ENCODE measurements around the gene STXBP1. TPM values are rescaled to one million over a fixed set of nuclear protein-coding genes. Genes with fewer than 3 reads are reported as not detected.

Gene STXBP1
- polyA plus RNA-seq, 3 donors, result 0.27 to 0.59 TPM; not detected in 1

GRCh38 chr9:127721391-127721821 is 109.3 kb downstream of the STXBP1 start:
- no peaks in the 10 kb centered on the region for H3K27me3 ChIP-seq (ENCODE audit: control insufficient read depth in 2 of 2, insufficient read depth in 2 of 2, low read length in 2 of 2)
- no peak overlapping the region for H3K9ac ChIP-seq (ENCODE audit: insufficient read depth, low read length, poor library complexity, severe bottlenecking)
- Mint-ChIP-seq H3K4me1 (peaks cover 11% of the 10 kb centered on the region), H3K27me3 (ENCODE audit: low read depth in 3 of 3) (peaks cover 3 to 6% (median 5%) of the 10 kb centered on the region in 3 donors), H3K36me3 (no peaks in the 10 kb centered on the region), H3K27ac (no peak overlapping the region), H3K4me3 (no peak overlapping the region), H3K9me3 (peaks cover 0 to 2% (median 0%) of the 10 kb centered on the region in 7 donors)
- no peaks in the 10 kb centered on the region for H3K36me3 ChIP-seq (replicated peaks in 1 of 2; ENCODE audit: control insufficient read depth in 1 of 2, insufficient read depth in 2 of 2, low read length in 2 of 2)
- H3K27ac ChIP-seq (ENCODE audit: low read depth in 1 of 2, low read length in 2 of 2), result no peak overlapping the region
- WGBS (ENCODE audit: insufficient coverage), result 86% methylated on average over 7 of the region's 11 CpGs
- H2AFZ ChIP-seq (ENCODE audit: insufficient read depth, low read depth, low read length, poor library complexity, severe bottlenecking), result no peak overlapping the region
- H3K4me3 ChIP-seq (replicated peaks in 1 of 3; ENCODE audit: low read depth in 2 of 3, low read length in 3 of 3), result no peak overlapping the region
- no peak for DNase-seq
- TF ChIP-seq, protein P1, sequence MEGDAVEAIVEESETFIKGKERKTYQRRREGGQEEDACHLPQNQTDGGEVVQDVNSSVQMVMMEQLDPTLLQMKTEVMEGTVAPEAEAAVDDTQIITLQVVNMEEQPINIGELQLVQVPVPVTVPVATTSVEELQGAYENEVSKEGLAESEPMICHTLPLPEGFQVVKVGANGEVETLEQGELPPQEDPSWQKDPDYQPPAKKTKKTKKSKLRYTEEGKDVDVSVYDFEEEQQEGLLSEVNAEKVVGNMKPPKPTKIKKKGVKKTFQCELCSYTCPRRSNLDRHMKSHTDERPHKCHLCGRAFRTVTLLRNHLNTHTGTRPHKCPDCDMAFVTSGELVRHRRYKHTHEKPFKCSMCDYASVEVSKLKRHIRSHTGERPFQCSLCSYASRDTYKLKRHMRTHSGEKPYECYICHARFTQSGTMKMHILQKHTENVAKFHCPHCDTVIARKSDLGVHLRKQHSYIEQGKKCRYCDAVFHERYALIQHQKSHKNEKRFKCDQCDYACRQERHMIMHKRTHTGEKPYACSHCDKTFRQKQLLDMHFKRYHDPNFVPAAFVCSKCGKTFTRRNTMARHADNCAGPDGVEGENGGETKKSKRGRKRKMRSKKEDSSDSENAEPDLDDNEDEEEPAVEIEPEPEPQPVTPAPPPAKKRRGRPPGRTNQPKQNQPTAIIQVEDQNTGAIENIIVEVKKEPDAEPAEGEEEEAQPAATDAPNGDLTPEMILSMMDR (IDR thresholded peaks at IDR 0.05), result no peak
- no peaks in the 10 kb centered on the region for H4K20me1 ChIP-seq (ENCODE audit: insufficient read depth, low read length)
- peaks cover 4 to 13% of the 10 kb centered on the region in 2 donors for H3K4me1 ChIP-seq (ENCODE audit: control insufficient read depth in 1 of 2, insufficient read depth in 2 of 2, low read length in 2 of 2)
- intact Hi-C loops (cut with micrococcal nuclease), result loop anchor here in 1 of 2 donors (10.0 kb wide), 1 partner anchor 107 kb away; the partner anchor contains the start of gene STXBP1
- no peak overlapping the region for H3K4me2 ChIP-seq (replicated peaks; ENCODE audit: extremely low read depth, low read length, poor library complexity, severe bottlenecking)
- no peaks in the 10 kb centered on the region for H3K79me2 ChIP-seq (ENCODE audit: insufficient read depth, low read length)
- H3K9me3 ChIP-seq (replicated peaks in 1 of 2; ENCODE audit: control insufficient read depth in 1 of 2, insufficient read depth in 1 of 2, low read length in 2 of 2), result no peaks in the 10 kb centered on the region

GRCh38 chr9:127722055-127722745 is 110.1 kb downstream of the STXBP1 start:
- Histone ChIP-seq H3K9me3 (replicated peaks in 1 of 2; ENCODE audit: control insufficient read depth in 1 of 2, insufficient read depth in 1 of 2, low read length in 2 of 2) (no peaks in the 10 kb centered on the region), H3K79me2 (ENCODE audit: insufficient read depth, low read length) (no peaks in the 10 kb centered on the region), H3K27me3 (ENCODE audit: control insufficient read depth in 2 of 2, insufficient read depth in 2 of 2, low read length in 2 of 2) (no peaks in the 10 kb centered on the region), H3K4me3 (replicated peaks in 1 of 3; ENCODE audit: low read depth in 2 of 3, low read length in 3 of 3) (no peak overlapping the region), H4K20me1 (ENCODE audit: insufficient read depth, low read length) (no peaks in the 10 kb centered on the region), H3K27ac (ENCODE audit: low read depth in 1 of 2, low read length in 2 of 2) (no peak overlapping the region), H3K4me2 (replicated peaks; ENCODE audit: extremely low read depth, low read length, poor library complexity, severe bottlenecking) (no peak overlapping the region), H3K36me3 (replicated peaks in 1 of 2; ENCODE audit: control insufficient read depth in 1 of 2, insufficient read depth in 2 of 2, low read length in 2 of 2) (no peaks in the 10 kb centered on the region), H3K9ac (ENCODE audit: insufficient read depth, low read length, poor library complexity, severe bottlenecking) (no peak overlapping the region), H3K4me1 (ENCODE audit: control insufficient read depth in 1 of 2, insufficient read depth in 2 of 2, low read length in 2 of 2) (peaks cover 3 to 13% of the 10 kb centered on the region in 2 donors), H2AFZ (ENCODE audit: insufficient read depth, low read depth, low read length, poor library complexity, severe bottlenecking) (no peak overlapping the region)
- Mint-ChIP-seq H3K36me3 (no peaks in the 10 kb centered on the region), H3K9me3 (peaks cover 0 to 2% (median 0%) of the 10 kb centered on the region in 7 donors), H3K4me3 (no peak overlapping the region), H3K4me1 (peaks cover 11% of the 10 kb centered on the region), H3K27me3 (ENCODE audit: low read depth in 3 of 3) (peaks cover 5 to 9% (median 5%) of the 10 kb centered on the region in 3 donors), H3K27ac (peak overlapping the region in 1 of 7 donors; percentile 75)
- intact Hi-C loops (cut with micrococcal nuclease), result loop anchor here in 1 of 2 donors (10.0 kb wide), 1 partner anchor 107 kb away; the partner anchor contains the start of gene STXBP1
- DNase-seq, result no peak
- TF ChIP-seq, protein P1 (IDR thresholded peaks at IDR 0.05), result no peak
- 89% methylated on average over 10 of the region's 12 CpGs for WGBS (ENCODE audit: insufficient coverage)
